ENCODE data around the gene KHDC1L.
"Not testable (repeated sequence)": the region's sequence is repeated elsewhere in the genome, so short reads cannot be mapped to it uniquely, and the experiment has no call there.

- TF ChIP-seq, protein P1, sequence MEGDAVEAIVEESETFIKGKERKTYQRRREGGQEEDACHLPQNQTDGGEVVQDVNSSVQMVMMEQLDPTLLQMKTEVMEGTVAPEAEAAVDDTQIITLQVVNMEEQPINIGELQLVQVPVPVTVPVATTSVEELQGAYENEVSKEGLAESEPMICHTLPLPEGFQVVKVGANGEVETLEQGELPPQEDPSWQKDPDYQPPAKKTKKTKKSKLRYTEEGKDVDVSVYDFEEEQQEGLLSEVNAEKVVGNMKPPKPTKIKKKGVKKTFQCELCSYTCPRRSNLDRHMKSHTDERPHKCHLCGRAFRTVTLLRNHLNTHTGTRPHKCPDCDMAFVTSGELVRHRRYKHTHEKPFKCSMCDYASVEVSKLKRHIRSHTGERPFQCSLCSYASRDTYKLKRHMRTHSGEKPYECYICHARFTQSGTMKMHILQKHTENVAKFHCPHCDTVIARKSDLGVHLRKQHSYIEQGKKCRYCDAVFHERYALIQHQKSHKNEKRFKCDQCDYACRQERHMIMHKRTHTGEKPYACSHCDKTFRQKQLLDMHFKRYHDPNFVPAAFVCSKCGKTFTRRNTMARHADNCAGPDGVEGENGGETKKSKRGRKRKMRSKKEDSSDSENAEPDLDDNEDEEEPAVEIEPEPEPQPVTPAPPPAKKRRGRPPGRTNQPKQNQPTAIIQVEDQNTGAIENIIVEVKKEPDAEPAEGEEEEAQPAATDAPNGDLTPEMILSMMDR (IDR thresholded peaks at IDR 0.05), result not testable (repeated sequence)
- not testable (repeated sequence) for TF ChIP-seq POLR2AphosphoS5 (IDR thresholded peaks at IDR 0.05; ENCODE audit: low read depth, low read length)
Measured at GRCh38 chr6:73193302-73193701, 32.0 kb downstream of the KHDC1L start.

Measured in Panc1 (cell line).